Pons (tissue), 1 donor: ENCODE measurements around the gene LPAR1.

ENCODE experiments used
- DNase-seq: peaks from one replicate; pipeline ENCODE4 v3.0.0-alpha.2; 2016; ENCODE audit warnings: low spot score

Gene LPAR1

GRCh38 chr9:110918316-110919049, 119.8 kb downstream of the LPAR1 start:
- DNase-seq: no peak

- DNase-seq: no peak
Measured at GRCh38 chr9:110916403-110916802, 121.9 kb downstream of the LPAR1 start.

- peak; percentile 28 for DNase-seq
Measured at GRCh38 chr9:110912419-110913291, 125.6 kb downstream of the LPAR1 start.

GRCh38 chr9:110911659-110912418, 126.4 kb downstream of the LPAR1 start:
- DNase-seq: no peak

- DNase-seq: no peak
Measured at GRCh38 chr9:110908894-110909293, 129.4 kb downstream of the LPAR1 start.

- no peak for DNase-seq
Measured at GRCh38 chr9:110900917-110901316, 137.4 kb downstream of the LPAR1 start.

- no peak for DNase-seq
Measured at GRCh38 chr9:110900456-110900855, 137.8 kb downstream of the LPAR1 start.

GRCh38 chr9:110898866-110899265, 139.4 kb downstream of the LPAR1 start:
- no peak for DNase-seq

- DNase-seq: no peak
Measured at GRCh38 chr9:110898358-110898757, 139.9 kb downstream of the LPAR1 start.

- no peak for DNase-seq
Measured at GRCh38 chr9:110897943-110898342, 140.3 kb downstream of the LPAR1 start.

- no peak for DNase-seq
Measured at GRCh38 chr9:110895147-110895905, 142.9 kb downstream of the LPAR1 start.

GRCh38 chr9:110894731-110895130, 143.5 kb downstream of the LPAR1 start:
- DNase-seq: no peak

- DNase-seq: no peak
Measured at GRCh38 chr9:110892689-110893088, 145.6 kb downstream of the LPAR1 start.

GRCh38 chr9:110891760-110892159, 146.5 kb downstream of the LPAR1 start:
- DNase-seq: no peak

GRCh38 chr9:110890416-110890815, 147.9 kb downstream of the LPAR1 start:
- DNase-seq: no peak

- no peak for DNase-seq
Measured at GRCh38 chr9:110887276-110887675, 151.0 kb downstream of the LPAR1 start.

GRCh38 chr9:110886832-110887231, 151.4 kb downstream of the LPAR1 start:
- DNase-seq: no peak

GRCh38 chr9:110880189-110880588, 158.1 kb downstream of the LPAR1 start:
- DNase-seq: no peak

- DNase-seq: no peak
Measured at GRCh38 chr9:110877374-110877773, 160.9 kb downstream of the LPAR1 start.

GRCh38 chr9:110876929-110877328, 161.3 kb downstream of the LPAR1 start:
- DNase-seq: no peak

- peak; percentile 90 for DNase-seq
Measured at GRCh38 chr9:110874963-110875674, 163.2 kb downstream of the LPAR1 start.
